ENCODE data around the gene FLRT2. TPM values are rescaled to one million over a fixed set of nuclear protein-coding genes. Genes with fewer than 3 reads are reported as not detected.

The FLRT2 gene
- total RNA-seq, 5 donors from 2014 or later (not counting 1 experiment from before 2014, with no cell fraction given), result 0.03 to 0.35 (median 0.06) TPM; not detected in 2

GRCh38 chr14:85617791-85618190 is 87.8 kb downstream of the FLRT2 start:
- Histone ChIP-seq H3K27ac (ENCODE audit: low read length) (no peak overlapping the region), H3K36me3 (ENCODE audit: control insufficient read depth in 2 of 2, extremely low read depth in 1 of 2, insufficient read depth in 1 of 2, low read length in 1 of 2) (no peaks in the 10 kb centered on the region), H3K27me3 (replicated peaks in 1 of 2; ENCODE audit: control insufficient read depth in 2 of 2, extremely low read depth in 1 of 2, insufficient read depth in 2 of 2, low read length in 1 of 2) (no peaks in the 10 kb centered on the region), H3K4me3 (ENCODE audit: control insufficient read depth in 1 of 2, extremely low read depth in 1 of 2, low read length in 1 of 2) (no peak overlapping the region), H3K9me3 (no peaks in the 10 kb centered on the region), H3K4me1 (ENCODE audit: control insufficient read depth in 1 of 2, extremely low read depth in 1 of 2, insufficient read depth in 2 of 2, low read length in 2 of 2) (no peaks in the 10 kb centered on the region)
- H3K4me3 Mint-ChIP-seq, result no peak overlapping the region
- H3K27me3 Mint-ChIP-seq, result no peaks in the 10 kb centered on the region
- ChIA-PET CTCF (no interaction called here), POLR2A (no interaction called here)
- H3K4me1 Mint-ChIP-seq, result no peaks in the 10 kb centered on the region
- H3K36me3 Mint-ChIP-seq, result no peaks in the 10 kb centered on the region
- H3K9me3 Mint-ChIP-seq, result peaks cover 0 to 6% (median 0%) of the 10 kb centered on the region in 3 donors
- DNase-seq, result no peak
- no peak overlapping the region for H3K27ac Mint-ChIP-seq
- ATAC-seq (replicated peaks in 1 of 4), result no peak
- WGBS (ENCODE audit: insufficient coverage), result no CpG with 5 or more reads among the region's 2 CpGs

GRCh38 chr14:85618390-85618789 is 88.4 kb downstream of the FLRT2 start:
- Mint-ChIP-seq H3K27me3 (no peaks in the 10 kb centered on the region), H3K4me3 (no peak overlapping the region), H3K36me3 (no peaks in the 10 kb centered on the region), H3K27ac (no peak overlapping the region), H3K9me3 (peaks cover 0 to 6% (median 0%) of the 10 kb centered on the region in 3 donors), H3K4me1 (no peaks in the 10 kb centered on the region)
- WGBS (ENCODE audit: insufficient coverage), result no CpG with 5 or more reads among the region's 4 CpGs
- DNase-seq (no peak), ATAC-seq (replicated peaks in 1 of 4) (no peak)
- no peaks in the 10 kb centered on the region for H3K4me1 ChIP-seq (ENCODE audit: control insufficient read depth in 1 of 2, extremely low read depth in 1 of 2, insufficient read depth in 2 of 2, low read length in 2 of 2)
- H3K36me3 ChIP-seq (ENCODE audit: control insufficient read depth in 2 of 2, extremely low read depth in 1 of 2, insufficient read depth in 1 of 2, low read length in 1 of 2), result no peaks in the 10 kb centered on the region
- ChIA-PET POLR2A (no interaction called here), CTCF (no interaction called here)
- H3K27me3 ChIP-seq (replicated peaks in 1 of 2; ENCODE audit: control insufficient read depth in 2 of 2, extremely low read depth in 1 of 2, insufficient read depth in 2 of 2, low read length in 1 of 2), result no peaks in the 10 kb centered on the region
- no peak overlapping the region for H3K4me3 ChIP-seq (ENCODE audit: control insufficient read depth in 1 of 2, extremely low read depth in 1 of 2, low read length in 1 of 2)
- no peak overlapping the region for H3K27ac ChIP-seq (ENCODE audit: low read length)
- H3K9me3 ChIP-seq, result no peaks in the 10 kb centered on the region

GRCh38 chr14:85618978-85619377 is 89.0 kb downstream of the FLRT2 start:
- ATAC-seq (replicated peaks in 1 of 4), result no peak
- H3K36me3 Mint-ChIP-seq, result no peaks in the 10 kb centered on the region
- H3K9me3 Mint-ChIP-seq, result peaks cover 0 to 6% (median 0%) of the 10 kb centered on the region in 3 donors
- no peaks in the 10 kb centered on the region for H3K4me1 Mint-ChIP-seq
- ChIA-PET POLR2A (no interaction called here), CTCF (no interaction called here)
- Histone ChIP-seq H3K9me3 (no peaks in the 10 kb centered on the region), H3K27me3 (replicated peaks in 1 of 2; ENCODE audit: control insufficient read depth in 2 of 2, extremely low read depth in 1 of 2, insufficient read depth in 2 of 2, low read length in 1 of 2) (no peaks in the 10 kb centered on the region), H3K36me3 (ENCODE audit: control insufficient read depth in 2 of 2, extremely low read depth in 1 of 2, insufficient read depth in 1 of 2, low read length in 1 of 2) (no peaks in the 10 kb centered on the region), H3K4me3 (ENCODE audit: control insufficient read depth in 1 of 2, extremely low read depth in 1 of 2, low read length in 1 of 2) (no peak overlapping the region), H3K27ac (ENCODE audit: low read length) (no peak overlapping the region), H3K4me1 (ENCODE audit: control insufficient read depth in 1 of 2, extremely low read depth in 1 of 2, insufficient read depth in 2 of 2, low read length in 2 of 2) (no peaks in the 10 kb centered on the region)
- H3K27ac Mint-ChIP-seq, result no peak overlapping the region
- no peak overlapping the region for H3K4me3 Mint-ChIP-seq
- no peak for DNase-seq
- no CpG with 5 or more reads among the region's 3 CpGs for WGBS (ENCODE audit: insufficient coverage)
- no peaks in the 10 kb centered on the region for H3K27me3 Mint-ChIP-seq

GRCh38 chr14:85619851-85620250 is 89.9 kb downstream of the FLRT2 start:
- Histone ChIP-seq H3K27me3 (replicated peaks in 1 of 2; ENCODE audit: control insufficient read depth in 2 of 2, extremely low read depth in 1 of 2, insufficient read depth in 2 of 2, low read length in 1 of 2) (no peaks in the 10 kb centered on the region), H3K4me3 (ENCODE audit: control insufficient read depth in 1 of 2, extremely low read depth in 1 of 2, low read length in 1 of 2) (no peak overlapping the region), H3K36me3 (ENCODE audit: control insufficient read depth in 2 of 2, extremely low read depth in 1 of 2, insufficient read depth in 1 of 2, low read length in 1 of 2) (no peaks in the 10 kb centered on the region), H3K9me3 (no peaks in the 10 kb centered on the region), H3K27ac (ENCODE audit: low read length) (no peak overlapping the region), H3K4me1 (ENCODE audit: control insufficient read depth in 1 of 2, extremely low read depth in 1 of 2, insufficient read depth in 2 of 2, low read length in 2 of 2) (no peaks in the 10 kb centered on the region)
- H3K9me3 Mint-ChIP-seq, result peaks cover 0 to 6% (median 0%) of the 10 kb centered on the region in 3 donors
- ChIA-PET CTCF (no interaction called here), POLR2A (no interaction called here)
- no peaks in the 10 kb centered on the region for H3K27me3 Mint-ChIP-seq
- H3K4me1 Mint-ChIP-seq, result no peaks in the 10 kb centered on the region
- no peaks in the 10 kb centered on the region for H3K36me3 Mint-ChIP-seq
- DNase-seq (no peak), ATAC-seq (replicated peaks in 1 of 4) (no peak)
- no peak overlapping the region for H3K27ac Mint-ChIP-seq
- no peak overlapping the region for H3K4me3 Mint-ChIP-seq
- WGBS (ENCODE audit: insufficient coverage), result no CpG with 5 or more reads among the region's 6 CpGs

- no peak overlapping the region for H3K27ac Mint-ChIP-seq
- ChIA-PET POLR2A (no interaction called here), CTCF (no interaction called here)
- 79% methylated on average over 3 of the region's 3 CpGs for WGBS (ENCODE audit: insufficient coverage)
- no peaks in the 10 kb centered on the region for H3K36me3 Mint-ChIP-seq
- no peak overlapping the region for H3K27ac ChIP-seq (ENCODE audit: low read length)
- H3K27me3 Mint-ChIP-seq, result no peaks in the 10 kb centered on the region
- DNase-seq (no peak), ATAC-seq (replicated peaks in 1 of 4) (no peak)
- H3K27me3 ChIP-seq (replicated peaks in 1 of 2; ENCODE audit: control insufficient read depth in 2 of 2, extremely low read depth in 1 of 2, insufficient read depth in 2 of 2, low read length in 1 of 2), result no peaks in the 10 kb centered on the region
- H3K4me1 Mint-ChIP-seq, result no peaks in the 10 kb centered on the region
- H3K9me3 ChIP-seq, result no peaks in the 10 kb centered on the region
- peaks cover 0 to 6% (median 0%) of the 10 kb centered on the region in 3 donors for H3K9me3 Mint-ChIP-seq
- H3K4me1 ChIP-seq (ENCODE audit: control insufficient read depth in 1 of 2, extremely low read depth in 1 of 2, insufficient read depth in 2 of 2, low read length in 2 of 2), result no peaks in the 10 kb centered on the region
- no peaks in the 10 kb centered on the region for H3K36me3 ChIP-seq (ENCODE audit: control insufficient read depth in 2 of 2, extremely low read depth in 1 of 2, insufficient read depth in 1 of 2, low read length in 1 of 2)
- H3K4me3 Mint-ChIP-seq, result no peak overlapping the region
- no peak overlapping the region for H3K4me3 ChIP-seq (ENCODE audit: control insufficient read depth in 1 of 2, extremely low read depth in 1 of 2, low read length in 1 of 2)
Measured at GRCh38 chr14:85620947-85621346, 91.0 kb downstream of the FLRT2 start.

- Mint-ChIP-seq H3K9me3 (peaks cover 0 to 6% (median 0%) of the 10 kb centered on the region in 3 donors), H3K36me3 (no peaks in the 10 kb centered on the region), H3K4me1 (no peaks in the 10 kb centered on the region), H3K27ac (no peak overlapping the region), H3K4me3 (no peak overlapping the region), H3K27me3 (no peaks in the 10 kb centered on the region)
- Histone ChIP-seq H3K9me3 (no peaks in the 10 kb centered on the region), H3K27me3 (replicated peaks in 1 of 2; ENCODE audit: control insufficient read depth in 2 of 2, extremely low read depth in 1 of 2, insufficient read depth in 2 of 2, low read length in 1 of 2) (no peaks in the 10 kb centered on the region), H3K4me1 (ENCODE audit: control insufficient read depth in 1 of 2, extremely low read depth in 1 of 2, insufficient read depth in 2 of 2, low read length in 2 of 2) (no peaks in the 10 kb centered on the region), H3K4me3 (ENCODE audit: control insufficient read depth in 1 of 2, extremely low read depth in 1 of 2, low read length in 1 of 2) (no peak overlapping the region), H3K36me3 (ENCODE audit: control insufficient read depth in 2 of 2, extremely low read depth in 1 of 2, insufficient read depth in 1 of 2, low read length in 1 of 2) (no peaks in the 10 kb centered on the region), H3K27ac (ENCODE audit: low read length) (no peak overlapping the region)
- 91% methylated on average over 9 of the region's 13 CpGs for WGBS (ENCODE audit: insufficient coverage)
- ChIA-PET POLR2A (no interaction called here), CTCF (no interaction called here)
- ATAC-seq (replicated peaks in 1 of 4) (no peak), DNase-seq (no peak)
Measured at GRCh38 chr14:85622106-85622505, 92.2 kb downstream of the FLRT2 start.

- no peak overlapping the region for H3K4me3 ChIP-seq (ENCODE audit: control insufficient read depth in 1 of 2, extremely low read depth in 1 of 2, low read length in 1 of 2)
- H3K27me3 ChIP-seq (replicated peaks in 1 of 2; ENCODE audit: control insufficient read depth in 2 of 2, extremely low read depth in 1 of 2, insufficient read depth in 2 of 2, low read length in 1 of 2), result no peaks in the 10 kb centered on the region
- 95% methylated on average over 22 of the region's 27 CpGs for WGBS (ENCODE audit: insufficient coverage)
- H3K9me3 ChIP-seq, result no peaks in the 10 kb centered on the region
- no peaks in the 10 kb centered on the region for H3K36me3 Mint-ChIP-seq
- no peaks in the 10 kb centered on the region for H3K4me1 Mint-ChIP-seq
- CTCF ChIA-PET, result no interaction called here
- no peak overlapping the region for H3K27ac Mint-ChIP-seq
- peaks cover 0 to 6% (median 0%) of the 10 kb centered on the region in 3 donors for H3K9me3 Mint-ChIP-seq
- H3K27me3 Mint-ChIP-seq, result no peaks in the 10 kb centered on the region
- ATAC-seq (replicated peaks in 1 of 4) (no peak), DNase-seq (no peak)
- no peak overlapping the region for H3K4me3 Mint-ChIP-seq
- H3K36me3 ChIP-seq (ENCODE audit: control insufficient read depth in 2 of 2, extremely low read depth in 1 of 2, insufficient read depth in 1 of 2, low read length in 1 of 2), result no peaks in the 10 kb centered on the region
- no peaks in the 10 kb centered on the region for H3K4me1 ChIP-seq (ENCODE audit: control insufficient read depth in 1 of 2, extremely low read depth in 1 of 2, insufficient read depth in 2 of 2, low read length in 2 of 2)
- no peak overlapping the region for H3K27ac ChIP-seq (ENCODE audit: low read length)
- POLR2A ChIA-PET, result no interaction called here
Measured at GRCh38 chr14:85622986-85623685, 93.2 kb downstream of the FLRT2 start.
